GM21423 (cell line): ENCODE results near the gene ABL2.
"Not testable (repeated sequence)": the region's sequence is repeated elsewhere in the genome, so short reads cannot be mapped to it uniquely, and the experiment has no call there.

Source experiments
- ATAC-seq: cut with Tn5 transposase; IDR thresholded peaks from one replicate; pipeline ENCODE4 v1.9.1; 2021; ENCODE audit warnings: mild to moderate bottlenecking, moderate library complexity; ENCODE audit not compliant: unreplicated experiment

The ABL2 gene

DNA sequence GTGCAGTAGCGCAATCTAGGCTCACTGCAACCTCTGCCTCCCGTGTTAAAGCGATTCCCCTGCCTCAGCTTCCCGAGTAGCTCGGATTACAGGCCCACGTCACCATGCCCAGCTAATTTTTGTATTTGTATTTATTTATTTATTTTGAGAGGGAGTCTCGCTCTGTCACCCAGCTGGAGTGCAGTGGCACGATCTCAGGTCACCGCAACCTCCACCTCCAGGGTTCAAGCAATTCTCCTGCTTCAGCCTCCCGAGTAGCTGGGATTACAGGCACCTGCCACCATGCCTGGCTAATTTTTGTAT, 59.1 kb downstream of the ABL2 start:
- ATAC-seq, result not testable (repeated sequence)

DNA sequence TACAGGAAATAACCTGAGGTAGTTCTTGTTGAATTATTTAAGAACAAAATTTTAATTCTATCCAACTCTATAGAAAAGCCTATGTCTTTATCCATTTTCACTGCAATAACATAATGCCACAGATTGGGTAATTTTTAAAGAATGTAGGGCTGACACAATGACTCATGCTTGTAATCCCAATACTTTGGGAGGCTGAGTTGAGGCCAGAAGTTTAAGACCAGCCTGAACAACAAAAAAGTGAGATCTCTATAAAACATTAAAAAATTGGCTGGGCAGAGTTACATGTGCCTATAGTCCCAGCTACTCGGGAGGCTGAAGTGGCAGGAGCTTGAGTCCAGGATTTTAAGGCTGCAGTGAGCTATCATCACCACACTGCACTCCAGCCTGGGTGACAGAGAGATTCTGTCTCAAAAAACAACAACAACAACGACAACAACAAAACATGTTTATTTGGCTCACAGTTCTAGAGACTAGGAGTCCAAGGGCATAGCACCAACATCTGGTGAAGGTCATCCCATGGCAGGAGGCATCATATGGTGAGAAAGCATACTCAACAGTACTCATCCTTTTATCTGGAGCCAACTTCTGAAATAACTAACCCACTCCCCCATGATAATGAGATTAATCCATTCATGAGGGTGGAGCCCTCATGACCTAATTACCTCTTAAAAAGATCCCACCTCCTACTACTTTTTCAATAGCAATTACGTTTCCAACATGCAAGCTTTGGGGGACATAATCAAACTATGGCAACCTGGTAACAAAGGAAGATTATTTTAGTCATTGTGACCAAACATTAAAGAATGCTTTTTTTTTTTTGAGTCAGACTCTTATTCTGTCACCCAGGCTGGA, 59.6 kb downstream of the ABL2 start:
- no peak for ATAC-seq

DNA sequence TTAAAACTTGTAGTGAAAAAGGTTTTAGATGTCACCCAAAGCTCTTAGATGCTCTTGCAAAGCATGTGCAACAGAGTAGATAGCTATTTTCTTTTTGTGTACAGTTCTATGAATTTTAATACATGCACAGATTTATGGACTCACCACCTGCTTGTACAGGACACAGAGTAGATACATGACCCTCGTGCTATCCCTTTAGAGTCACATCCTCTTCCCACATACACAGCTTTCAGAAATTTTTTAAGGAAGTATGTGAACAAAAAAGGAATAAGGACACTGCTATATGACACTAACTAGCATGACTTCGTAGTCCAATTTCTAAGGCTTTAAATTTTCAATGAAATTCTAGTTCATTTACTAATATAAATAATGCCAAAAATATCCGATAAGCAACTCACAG, 60.9 kb downstream of the ABL2 start:
- ATAC-seq, result no peak

DNA sequence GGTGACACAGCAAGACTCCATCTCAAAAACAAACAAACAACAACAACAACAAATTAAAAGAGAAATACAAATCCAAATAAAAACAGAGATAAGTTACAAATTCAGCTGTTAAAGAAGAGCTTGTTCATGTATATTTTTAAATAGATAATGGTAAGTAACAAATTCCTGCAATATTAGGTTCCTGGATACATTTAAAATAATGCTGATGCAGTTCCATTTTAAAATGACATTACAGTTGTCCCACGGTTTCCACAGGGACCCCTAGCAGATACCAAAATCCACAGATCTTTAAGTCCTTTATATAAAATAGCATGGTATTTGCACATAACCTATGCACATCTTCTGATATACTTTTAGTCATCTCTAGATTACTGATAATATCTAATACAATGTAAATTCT, 61.5 kb downstream of the ABL2 start:
- ATAC-seq, result no peak

DNA sequence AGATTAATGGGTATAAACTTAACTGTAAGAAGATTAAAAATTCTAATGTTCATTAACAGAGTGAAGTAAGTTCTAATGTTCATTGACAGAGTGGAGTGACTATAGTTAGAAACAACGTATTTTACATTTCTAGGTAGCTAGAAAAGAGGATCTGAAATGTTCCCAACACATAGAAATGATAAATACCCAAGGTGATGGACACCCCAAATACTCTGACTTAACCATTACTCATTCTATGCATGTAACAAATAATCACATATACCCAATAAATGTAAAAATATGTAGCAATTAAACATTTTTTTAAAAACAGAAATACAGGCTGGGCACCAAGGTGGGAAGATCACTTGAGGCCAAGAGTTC, 62.1 kb downstream of the ABL2 start:
- no peak for ATAC-seq

DNA sequence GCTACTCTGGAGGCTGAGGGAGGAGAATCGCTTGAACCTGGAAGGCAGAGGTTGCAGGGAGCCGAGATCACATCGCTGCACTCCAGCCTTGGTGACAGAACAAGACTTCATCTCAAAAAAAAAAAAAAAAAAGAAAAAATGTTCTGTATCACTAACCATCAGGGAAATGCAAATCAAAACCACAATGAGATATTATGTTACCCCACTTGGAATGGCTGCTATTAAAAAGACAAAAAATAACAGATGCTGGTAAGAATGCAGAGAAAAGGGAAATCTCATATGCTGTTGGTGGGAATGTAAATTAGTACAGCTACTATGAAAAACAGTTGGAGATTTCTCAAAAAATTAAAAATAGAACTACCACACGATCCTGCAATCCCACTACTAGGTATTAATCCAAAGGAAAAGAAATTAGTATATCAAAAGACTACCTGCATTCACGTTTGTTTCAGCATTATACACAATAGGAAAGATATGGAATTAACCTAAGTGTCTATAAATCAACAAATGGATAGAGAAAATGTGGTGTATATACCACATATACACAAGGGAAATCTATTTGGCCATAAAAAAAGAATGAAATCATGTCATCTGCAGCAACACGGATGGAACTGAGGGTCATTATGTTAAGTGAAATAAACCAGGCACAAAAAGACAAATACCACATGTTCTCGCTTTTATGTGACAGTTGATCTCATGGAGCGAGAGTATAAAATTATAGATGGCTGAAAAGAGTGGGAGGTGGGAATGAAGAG, 62.6 kb downstream of the ABL2 start:
- no peak for ATAC-seq

DNA sequence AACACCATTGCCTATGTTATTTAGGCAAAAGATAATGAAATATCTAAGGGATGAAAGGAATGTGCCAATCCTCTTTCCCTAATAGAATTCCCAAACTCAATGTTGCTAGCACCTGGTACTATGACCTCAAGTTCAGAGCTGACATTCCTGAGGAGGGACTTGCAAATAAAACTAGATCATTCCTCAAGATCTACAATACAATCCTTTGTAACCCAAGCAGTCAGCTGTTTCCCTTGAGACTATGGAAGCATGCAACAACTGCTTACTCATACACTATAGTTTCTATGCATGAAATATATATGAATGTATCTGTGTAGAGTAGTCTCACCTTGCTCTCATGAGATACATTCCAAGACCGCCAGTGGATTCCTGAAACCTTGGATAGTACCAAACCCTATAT, 65.0 kb downstream of the ABL2 start:
- ATAC-seq, result no peak

DNA sequence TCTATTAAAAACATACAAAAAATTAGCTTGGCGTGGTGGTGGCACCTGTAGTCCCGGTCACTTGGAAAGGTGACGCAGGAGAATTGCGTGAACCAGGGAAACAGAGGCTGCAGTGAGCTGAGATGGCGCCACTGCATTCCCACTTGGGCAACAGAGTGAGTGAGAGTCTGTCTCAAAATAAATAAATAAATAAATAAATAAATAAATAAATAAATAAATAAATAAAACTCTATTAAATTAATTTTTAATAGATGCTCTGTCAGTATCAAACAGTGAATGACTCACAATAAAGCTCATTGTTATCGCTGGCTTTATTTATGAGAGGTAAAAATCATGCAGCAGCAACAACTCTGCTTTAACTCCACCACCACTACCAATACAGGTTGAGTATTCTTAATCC, 72.8 kb downstream of the ABL2 start:
- no peak for ATAC-seq

DNA sequence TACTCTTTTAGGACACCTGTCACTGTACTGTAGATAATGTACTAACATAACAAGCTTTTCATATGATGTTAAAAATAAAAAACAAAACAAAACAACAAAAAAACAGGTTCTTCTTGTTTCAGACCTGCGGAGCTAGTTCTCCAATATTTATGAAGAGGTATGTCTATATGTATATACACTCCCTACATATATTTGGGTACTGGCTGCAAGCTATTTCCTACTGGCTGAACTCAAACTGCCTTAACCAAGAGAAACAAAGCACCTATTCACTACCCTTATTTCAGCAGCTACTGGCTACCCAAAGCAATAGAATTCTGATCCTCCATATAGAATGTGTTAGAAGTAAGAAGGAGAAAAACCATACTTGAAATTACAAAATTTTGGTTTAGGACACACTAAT, 73.5 kb downstream of the ABL2 start:
- no peak for ATAC-seq

DNA sequence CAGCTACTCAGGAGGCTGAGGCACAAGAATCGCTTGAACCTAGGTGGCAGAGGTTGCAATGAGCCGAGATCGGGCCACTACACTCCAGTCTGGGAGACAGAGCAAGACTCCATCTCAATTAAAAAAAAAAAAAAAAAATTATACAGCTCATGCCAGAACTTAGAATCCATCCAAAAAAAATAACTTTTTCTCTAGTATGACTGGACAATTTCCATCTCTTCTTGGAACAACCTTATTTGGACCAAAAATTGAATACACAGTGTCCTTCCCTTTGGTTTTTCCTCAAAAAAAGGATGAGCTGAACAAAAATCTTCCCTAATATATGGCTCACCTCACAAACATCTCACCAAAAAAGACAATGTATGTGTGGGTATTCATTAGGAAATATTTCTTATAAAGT, 73.9 kb downstream of the ABL2 start:
- no peak for ATAC-seq

DNA sequence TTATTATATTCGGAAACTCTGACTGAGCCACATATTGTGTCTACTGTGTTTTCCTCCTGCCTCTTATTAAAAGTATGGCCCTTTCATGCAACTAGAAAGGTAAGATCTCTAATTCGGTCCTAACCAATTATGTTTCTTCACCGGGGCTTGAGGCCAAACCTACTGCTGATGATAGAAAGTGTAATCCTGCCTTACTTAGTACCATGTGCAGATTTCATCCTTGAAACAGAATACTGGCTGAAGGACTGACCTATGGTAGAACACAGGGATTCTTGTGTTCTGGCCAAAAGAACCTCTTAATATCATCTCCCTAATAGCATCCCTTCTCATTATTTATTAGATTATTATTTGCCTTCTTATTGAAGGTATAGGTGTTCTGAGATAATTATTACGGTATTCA, 75.0 kb downstream of the ABL2 start:
- no peak for ATAC-seq

DNA sequence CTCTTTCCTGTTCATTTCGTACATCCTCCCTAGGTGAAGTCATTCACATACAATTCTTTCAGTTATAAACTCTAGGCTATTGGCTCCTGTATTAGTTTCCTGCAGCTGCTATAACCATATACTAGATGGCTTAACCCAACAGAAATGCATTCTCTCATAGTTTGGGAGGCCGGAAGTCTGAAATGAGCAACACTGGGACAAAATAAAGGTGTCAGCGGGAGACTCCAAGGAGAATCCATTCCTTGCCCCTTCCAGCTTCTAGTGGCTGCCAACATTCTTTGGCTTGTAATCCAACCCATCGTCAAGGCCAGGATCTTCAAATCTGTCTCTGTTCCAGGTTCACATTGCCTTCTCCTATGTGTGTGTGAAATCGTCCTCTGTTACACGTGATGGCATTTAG, 76.3 kb downstream of the ABL2 start:
- no peak for ATAC-seq

DNA sequence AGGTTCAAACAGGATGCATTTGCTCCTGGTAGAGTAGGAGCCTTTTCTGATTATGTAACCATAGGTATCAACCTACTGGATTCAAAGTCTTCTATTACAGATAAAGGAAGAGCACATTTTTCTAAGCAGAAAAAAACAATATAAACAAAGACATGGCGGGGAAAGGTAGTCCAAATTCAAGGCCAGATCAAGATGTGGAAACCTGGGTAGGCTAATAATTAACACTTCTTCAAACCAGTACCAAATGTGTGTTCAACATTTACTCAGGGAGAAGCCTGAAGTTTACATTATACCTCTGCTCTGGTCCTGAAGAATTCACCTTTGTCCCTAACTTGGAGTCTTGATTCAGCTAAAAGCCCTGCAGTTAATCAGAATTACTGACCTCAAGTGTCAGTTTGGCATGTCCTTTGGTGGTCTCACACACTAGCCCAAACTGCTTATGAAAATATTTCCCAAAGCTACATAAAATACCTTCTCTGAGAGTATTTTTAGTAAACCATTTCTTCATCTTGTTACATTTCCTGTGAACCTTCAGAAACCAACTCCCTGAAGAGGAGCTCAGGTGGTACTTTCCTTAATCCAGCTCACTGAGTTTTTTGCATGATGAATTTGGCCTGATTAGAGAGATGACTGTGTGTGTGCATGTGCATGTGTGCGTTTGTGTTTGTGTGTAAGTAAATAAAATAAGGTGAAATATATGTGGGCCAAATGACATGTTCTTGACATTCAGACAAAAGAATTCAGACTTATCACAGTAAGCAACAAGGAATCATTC, 77.4 kb downstream of the ABL2 start:
- ATAC-seq, result no peak

DNA sequence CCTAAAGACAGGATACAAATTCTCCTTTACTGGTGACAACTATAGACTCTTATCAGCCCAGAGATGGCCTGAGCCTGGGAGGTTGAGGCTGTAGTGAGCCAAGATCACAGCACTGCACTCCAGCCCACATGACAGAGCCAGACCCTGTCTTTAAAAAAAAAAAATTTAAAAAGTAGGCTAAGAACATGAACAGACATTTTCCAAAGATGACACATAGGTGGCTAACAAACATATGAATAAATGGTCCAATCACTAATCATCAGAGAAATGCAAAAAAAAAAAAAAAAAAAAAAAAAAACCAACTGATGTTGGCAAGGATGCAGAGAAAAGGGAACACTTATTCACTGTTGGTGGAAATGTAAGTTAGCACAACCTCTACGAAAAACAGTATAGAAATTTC, 82.6 kb downstream of the ABL2 start:
- ATAC-seq, result no peak

DNA sequence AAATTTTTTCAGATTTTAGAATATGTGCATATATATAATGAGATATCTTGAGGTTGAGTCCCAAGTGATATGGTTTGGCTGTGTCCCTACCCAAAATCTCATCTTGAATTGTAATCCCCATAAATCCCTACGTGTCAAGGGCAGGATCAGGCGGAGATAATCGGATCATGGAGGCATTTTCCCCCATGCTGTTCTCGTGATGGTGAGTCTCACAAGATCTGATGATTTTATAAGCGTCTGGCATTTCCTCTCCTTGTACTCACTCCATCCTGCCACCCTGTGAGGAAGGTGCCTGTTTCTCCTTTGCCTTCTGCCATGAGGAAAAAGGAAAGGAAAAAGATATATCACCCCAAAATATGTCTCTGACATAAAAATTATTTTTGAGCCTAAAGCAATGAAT, 83.0 kb downstream of the ABL2 start:
- no peak for ATAC-seq

DNA sequence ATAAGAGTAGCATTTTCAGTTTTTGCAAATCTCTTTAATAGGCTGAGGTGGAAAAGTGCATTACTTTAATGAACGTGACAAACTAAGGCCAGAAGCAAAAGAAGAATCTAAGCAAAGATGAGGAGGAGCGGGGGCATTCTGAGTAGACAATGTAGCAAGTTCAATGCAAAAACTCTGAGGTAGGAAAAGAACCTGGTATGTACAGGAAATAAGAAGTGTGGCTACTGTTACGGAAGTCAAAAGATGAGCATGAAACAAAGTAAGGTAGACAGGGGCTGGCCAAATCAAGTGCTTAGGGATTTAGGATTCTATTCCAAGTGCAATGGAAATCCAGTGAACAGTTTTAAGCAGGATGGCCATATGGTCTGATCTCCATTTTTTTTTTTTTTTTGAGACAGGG, 84.0 kb downstream of the ABL2 start:
- ATAC-seq, result no peak

DNA sequence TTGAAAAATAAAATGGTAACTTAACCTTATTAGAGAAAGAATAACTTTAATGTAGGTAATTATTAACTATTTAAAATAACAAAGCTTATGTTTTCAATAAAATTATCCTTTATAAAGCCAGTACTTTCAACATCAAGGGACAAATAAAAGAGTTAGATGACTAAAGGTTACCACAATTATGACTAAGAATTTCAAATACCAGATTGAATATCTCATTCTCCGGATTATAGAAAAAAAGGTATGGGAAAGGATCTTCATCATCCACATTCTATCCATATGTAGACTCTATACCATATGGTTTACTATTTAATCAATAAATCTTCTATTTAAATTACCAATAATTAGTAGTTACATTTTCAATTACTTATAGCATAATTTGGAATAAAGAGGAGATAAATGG, 84.9 kb downstream of the ABL2 start:
- no peak for ATAC-seq

DNA sequence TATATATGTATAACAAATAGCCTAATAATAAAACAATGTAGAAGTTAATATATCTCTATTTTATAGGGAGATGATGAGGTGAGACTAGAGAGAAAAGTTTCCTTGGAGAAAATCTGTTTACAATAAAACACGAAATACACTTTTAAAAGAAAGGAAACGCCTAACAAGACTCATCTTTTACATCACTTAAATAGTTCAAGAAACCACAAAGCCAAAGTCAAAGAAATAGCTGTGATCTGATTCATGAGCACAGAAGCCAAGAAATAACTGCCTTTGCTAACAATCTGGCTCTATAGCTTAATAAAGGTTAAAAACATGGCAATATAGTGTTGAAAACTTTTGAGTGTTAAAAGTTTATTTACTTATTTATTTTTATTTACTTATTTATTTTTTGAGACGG, 86.2 kb downstream of the ABL2 start:
- no peak for ATAC-seq

DNA sequence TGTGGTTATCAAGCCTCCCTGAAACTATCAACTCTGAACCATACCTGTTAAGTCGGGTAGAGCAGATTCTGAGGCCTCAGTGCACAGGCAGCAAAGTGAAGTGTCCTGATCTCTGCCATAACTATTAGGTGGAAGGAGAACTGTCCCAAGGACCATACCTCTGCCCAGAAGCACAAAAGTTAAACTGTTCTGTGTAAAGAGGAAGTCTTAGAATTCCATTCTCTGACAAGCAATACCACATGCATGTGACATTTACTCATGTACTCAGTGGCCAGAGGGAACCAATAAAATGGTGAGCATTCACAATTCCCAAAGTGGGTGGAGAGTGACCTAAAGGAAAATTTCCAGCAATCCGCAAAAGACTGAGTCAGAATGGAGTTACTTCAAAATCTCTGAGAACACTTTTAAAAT, 86.6 kb downstream of the ABL2 start:
- no peak for ATAC-seq

DNA sequence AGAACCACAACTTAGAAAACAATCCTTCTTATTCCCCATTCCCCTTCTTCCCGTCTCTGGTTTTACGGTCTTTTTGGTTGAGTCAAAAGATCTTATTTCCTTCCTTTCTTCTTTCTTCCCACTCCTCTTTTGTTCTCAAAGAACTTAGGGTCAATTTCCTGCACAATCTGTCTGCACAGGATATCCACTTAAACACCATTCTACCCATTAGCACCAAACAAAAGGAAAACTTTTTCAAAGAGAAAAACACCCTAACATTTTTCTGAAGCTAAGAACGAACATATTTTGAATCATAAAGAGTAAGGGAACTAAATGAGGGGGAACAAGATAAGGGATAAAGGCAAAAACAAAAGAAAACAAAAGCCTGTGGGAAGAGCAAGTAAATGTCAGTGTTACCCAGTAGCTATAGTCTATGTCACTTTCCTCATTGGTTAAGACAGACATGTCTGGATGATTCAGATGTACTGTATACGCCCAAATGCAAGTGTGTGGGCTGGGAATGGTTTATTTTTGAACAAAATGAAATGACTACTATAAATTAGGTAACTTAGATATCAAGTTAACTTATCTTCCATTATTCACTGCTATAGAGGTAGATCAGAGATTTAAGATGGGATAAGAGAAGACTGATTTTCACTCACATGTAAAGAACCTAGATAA, 87.8 kb downstream of the ABL2 start:
- ATAC-seq, result no peak

DNA sequence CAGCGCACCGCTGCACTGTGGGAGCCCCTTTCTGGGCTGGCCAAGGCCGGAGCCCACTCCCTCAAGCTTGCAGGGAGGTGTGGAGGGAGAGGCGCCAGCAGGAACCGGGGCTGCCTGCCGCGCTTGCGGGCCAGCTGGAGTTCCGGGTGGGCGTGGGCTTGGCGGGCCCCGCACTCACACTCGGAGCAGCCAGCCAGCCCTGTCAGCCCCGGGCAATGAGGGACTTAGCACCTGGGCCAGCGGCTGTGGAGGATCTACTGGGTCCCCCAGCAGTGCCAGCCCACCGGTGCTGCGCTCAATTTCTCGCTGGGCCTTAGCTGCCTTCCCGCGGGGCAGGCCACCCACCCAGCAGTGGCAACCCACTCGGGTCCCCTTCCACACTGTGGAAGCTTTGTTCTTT, 90.7 kb downstream of the ABL2 start:
- ATAC-seq, result not testable (repeated sequence)
